SH-SY5Y (cell line): Measurements from ENCODE around the gene TRAPPC4.

ENCODE experiments used
- GATA2 ChIP-seq: IDR thresholded peaks from 2 replicates; pipeline ENCODE4 v1.6.1; 2011; ENCODE audit warnings: mild to moderate bottlenecking, low read depth, low read length
- GATA3 ChIP-seq: IDR thresholded peaks from 2 replicates; pipeline ENCODE4 v1.6.1; 2011; ENCODE audit warnings: low read depth, mild to moderate bottlenecking, low read length, moderate library complexity

DNA sequence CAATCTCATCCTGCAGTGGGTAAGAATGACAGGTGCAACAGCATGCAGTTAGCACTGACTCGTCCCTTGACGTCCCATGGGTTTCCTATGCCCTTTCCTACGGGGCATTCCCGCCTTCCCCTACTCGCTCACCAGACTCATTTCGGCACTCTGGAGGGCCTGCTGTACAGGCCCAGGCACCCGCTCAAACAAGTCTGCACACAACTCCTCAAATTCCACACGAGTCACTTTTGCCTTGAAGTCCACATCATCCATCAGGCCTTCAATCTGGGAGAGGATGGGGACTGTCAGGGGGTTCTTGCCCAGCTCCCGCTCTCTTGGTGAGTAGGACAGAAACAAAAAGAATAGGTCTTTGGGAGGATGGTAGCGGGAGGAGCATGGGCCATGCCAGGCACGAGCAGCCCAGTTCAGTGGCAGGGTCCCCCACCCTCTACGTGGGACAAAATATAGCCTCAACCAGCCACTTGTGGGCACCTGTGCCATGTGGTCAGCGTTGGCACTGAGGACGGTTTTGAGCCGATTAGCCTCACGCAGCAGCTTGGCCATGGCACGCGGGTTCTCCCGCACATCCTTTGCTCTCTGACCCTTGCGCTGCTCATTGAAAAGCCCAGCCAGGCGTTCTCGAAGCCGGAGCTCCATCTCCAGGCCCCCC, 33.7 kb downstream of the TRAPPC4 start:
- TF ChIP-seq GATA2 (no peak), GATA3 (no peak)
